Esophagus (tissue), 2 donors: ENCODE data around the gene BRI3. TPM values are rescaled to one million over a fixed set of nuclear protein-coding genes. Genes with fewer than 3 reads are reported as not detected.

Experiments used
- H3K27ac ChIP-seq, 2 donors: one replicate each; pipeline ENCODE4 v1.5.1; 2013; ENCODE audit warnings: low read depth in 2 of 2, mild to moderate bottlenecking in 2 of 2, inconsistent platforms in 1 of 2, low read length in 1 of 2, moderate library complexity in 1 of 2
- H3K27me3 ChIP-seq, 2 donors: one replicate each; pipeline ENCODE4 v1.6.1; 2013; ENCODE audit warnings: low read length in 2 of 2, control low read depth in 1 of 2, mild to moderate bottlenecking in 1 of 2; ENCODE audit not compliant: insufficient read depth in 2 of 2, control insufficient read depth in 1 of 2
- H3K36me3 ChIP-seq, 2 donors: one replicate each; pipeline ENCODE4 v1.6.1; 2013; ENCODE audit warnings: low read length in 1 of 2; ENCODE audit not compliant: control insufficient read depth in 2 of 2, insufficient read depth in 2 of 2
- H3K4me1 ChIP-seq, 2 donors: one replicate each; pipeline ENCODE4 v1.6.1; 2013; ENCODE audit warnings: low read length in 1 of 2; ENCODE audit not compliant: control insufficient read depth in 2 of 2, insufficient read depth in 2 of 2
- H3K4me3 ChIP-seq, 2 donors: one replicate each; pipeline ENCODE4 v1.5.1; 2013; ENCODE audit warnings: low read length in 2 of 2, mild to moderate bottlenecking in 2 of 2, low read depth in 1 of 2, moderate library complexity in 1 of 2
- H3K9me3 ChIP-seq, 2 donors: one replicate each; pipeline ENCODE4 v1.6.1; 2013; ENCODE audit warnings: mild to moderate bottlenecking in 2 of 2, low read depth in 1 of 2, low read length in 1 of 2, moderate library complexity in 1 of 2; ENCODE audit not compliant: control insufficient read depth in 2 of 2, insufficient read depth in 1 of 2
- WGBS, 2 donors: extraction: QIAGEN DNeasy Blood & Tissue Kit; methylation state at CpG; one replicate each; pipeline ENCODE4 v1.1.7; 2013; 5-methylcytosine and 5-hydroxymethylcytosine counted together
- polyA plus RNA-seq, 2 donors: library from polyadenylated mRNA; stranded (reverse); fragments of 200-250 nt; gene quantifications; one replicate each; pipeline ENCODE4 v1.2.3, GENCODE V29; 2013
- donor health status: healthy with polysubstance abuse.
- donor health status: Bipolar disorder and iron deficiency.

The BRI3 gene
- polyA plus RNA-seq, 2 donors = 59.4 to 60.1 TPM

- Histone ChIP-seq H3K4me3 (peak within 1 kb of the TSS; percentile 66 to 94), H3K27ac (peak within 1 kb of the TSS; percentile 92 to 97), H3K27me3 (no peaks in the 10 kb centered on the region), H3K9me3 (no peaks in the 10 kb centered on the region), H3K36me3 (peaks cover 0 to 2% of the 10 kb centered on the region in 2 donors), H3K4me1 (peaks cover 3% of the 10 kb centered on the region in 2 donors)
- 0% methylated on average over 69 of the region's 69 CpGs for WGBS, 2 donors
Observed at GRCh38 chr7:98251601-98252424, 29.7 kb upstream of the BRI3 start, which contains the start of gene TECPR1. Gene TECPR1, minus strand, starts transcription at chr7:98252232. Its CDS starts 6,086 bp downstream, at chr7:98246146.

- no peaks in the 10 kb centered on the region for H3K9me3 ChIP-seq
- H3K27ac ChIP-seq = peak overlapping the region; percentile 92 to 95
- peak overlapping the region; percentile 66 to 94 for H3K4me3 ChIP-seq
- H3K27me3 ChIP-seq = no peaks in the 10 kb centered on the region
- peaks cover 3% of the 10 kb centered on the region in 2 donors for H3K4me1 ChIP-seq
- H3K36me3 ChIP-seq = peaks cover 0 to 5% of the 10 kb centered on the region in 2 donors
- WGBS, 2 donors = 19 to 23% methylated on average over 32 of the region's 32 CpGs
Observed at GRCh38 chr7:98252425-98253054, 28.9 kb upstream of the BRI3 start.

- no peaks in the 10 kb centered on the region for H3K9me3 ChIP-seq
- H3K4me1 ChIP-seq = peaks cover 3% of the 10 kb centered on the region in 2 donors
- WGBS, 2 donors = 79 to 84% methylated on average over 4 of the region's 4 CpGs
- no peaks in the 10 kb centered on the region for H3K27me3 ChIP-seq
- H3K36me3 ChIP-seq = peaks cover 0 to 5% of the 10 kb centered on the region in 2 donors
- no peak overlapping the region for H3K27ac ChIP-seq
- H3K4me3 ChIP-seq = no peak overlapping the region
Observed at GRCh38 chr7:98254516-98254915, 27.0 kb upstream of the BRI3 start.

GRCh38 chr7:98254951-98255610, 26.4 kb upstream of the BRI3 start:
- Histone ChIP-seq H3K36me3 (peaks cover 0 to 5% of the 10 kb centered on the region in 2 donors), H3K4me1 (peaks cover 3% of the 10 kb centered on the region in 2 donors), H3K4me3 (no peak overlapping the region), H3K27me3 (no peaks in the 10 kb centered on the region), H3K27ac (no peak overlapping the region), H3K9me3 (no peaks in the 10 kb centered on the region)
- 81 to 82% methylated on average over 11 of the region's 11 CpGs for WGBS, 2 donors

GRCh38 chr7:98256431-98256830, 25.1 kb upstream of the BRI3 start:
- WGBS, 2 donors = 95 to 96% methylated on average over 7 of the region's 7 CpGs

GRCh38 chr7:98257701-98258100, 23.8 kb upstream of the BRI3 start:
- Histone ChIP-seq H3K9me3 (no peaks in the 10 kb centered on the region), H3K27me3 (no peaks in the 10 kb centered on the region), H3K27ac (no peak overlapping the region), H3K36me3 (peaks cover 0 to 14% of the 10 kb centered on the region in 2 donors), H3K4me3 (no peak overlapping the region), H3K4me1 (no peaks in the 10 kb centered on the region)
- WGBS, 2 donors = 90 to 94% methylated on average over 6 of the region's 6 CpGs

More at GRCh38 chr7:98256431-98256830, 25.1 kb upstream of the BRI3 start:
- no peak overlapping the region for H3K27ac ChIP-seq
- no peaks in the 10 kb centered on the region for H3K27me3 ChIP-seq
- peaks cover 0 to 11% of the 10 kb centered on the region in 2 donors for H3K36me3 ChIP-seq
- peaks cover 0 to under 1% of the 10 kb centered on the region in 2 donors for H3K4me1 ChIP-seq
- H3K4me3 ChIP-seq = no peak overlapping the region
- H3K9me3 ChIP-seq = no peaks in the 10 kb centered on the region

GRCh38 chr7:98265841-98266271, 15.6 kb upstream of the BRI3 start:
- no peak overlapping the region for H3K27ac ChIP-seq
- H3K9me3 ChIP-seq = no peaks in the 10 kb centered on the region
- WGBS, 2 donors = 92 to 94% methylated on average over 5 of the region's 5 CpGs
- no peaks in the 10 kb centered on the region for H3K4me1 ChIP-seq
- H3K36me3 ChIP-seq = peaks cover 0 to 6% of the 10 kb centered on the region in 2 donors
- no peaks in the 10 kb centered on the region for H3K27me3 ChIP-seq
- no peak overlapping the region for H3K4me3 ChIP-seq

- H3K4me1 ChIP-seq = no peaks in the 10 kb centered on the region
- no peak overlapping the region for H3K4me3 ChIP-seq
- no peaks in the 10 kb centered on the region for H3K36me3 ChIP-seq
- H3K27ac ChIP-seq = no peak overlapping the region
- 77 to 95% methylated on average over 2 of the region's 2 CpGs for WGBS, 2 donors
- no peaks in the 10 kb centered on the region for H3K27me3 ChIP-seq
- H3K9me3 ChIP-seq = no peaks in the 10 kb centered on the region
Observed at GRCh38 chr7:98266840-98267239, 14.6 kb upstream of the BRI3 start.

GRCh38 chr7:98267303-98267702, 14.2 kb upstream of the BRI3 start:
- no peak overlapping the region for H3K4me3 ChIP-seq
- WGBS, 2 donors = 91 to 92% methylated on average over 3 of the region's 3 CpGs

More at GRCh38 chr7:98267303-98267702, 14.2 kb upstream of the BRI3 start:
- no peak overlapping the region for H3K27ac ChIP-seq
- no peaks in the 10 kb centered on the region for H3K9me3 ChIP-seq
- H3K4me1 ChIP-seq = no peaks in the 10 kb centered on the region
- H3K27me3 ChIP-seq = no peaks in the 10 kb centered on the region
- no peaks in the 10 kb centered on the region for H3K36me3 ChIP-seq
